AG09319 (cell line): ENCODE measurements around the gene POMT2.

Experiments
- DNase-seq: peaks from one replicate; pipeline ENCODE4 v3.0.0-alpha.2; 2010; ENCODE audit warnings: low read depth; ENCODE audit errors: extremely low read depth
- CTCF ChIP-seq: IDR thresholded peaks from 2 replicates; pipeline ENCODE4 v1.5.1; 2011; ENCODE audit warnings: low read depth, mild to moderate bottlenecking, inconsistent platforms, low read length, moderate library complexity

POMT2 gene

GRCh38 chr14:77240336-77240915, 80.3 kb downstream of the POMT2 start:
- no peak for DNase-seq
- TF ChIP-seq CTCF = no peak

GRCh38 chr14:77239412-77239811, 81.3 kb downstream of the POMT2 start:
- no peak for TF ChIP-seq CTCF
- DNase-seq = no peak

GRCh38 chr14:77238996-77239395, 81.7 kb downstream of the POMT2 start:
- DNase-seq = no peak

GRCh38 chr14:77238356-77238755, 82.3 kb downstream of the POMT2 start:
- no peak for TF ChIP-seq CTCF
- no peak for DNase-seq

More at GRCh38 chr14:77238996-77239395, 81.7 kb downstream of the POMT2 start:
- TF ChIP-seq CTCF = no peak

- DNase-seq = no peak
- TF ChIP-seq CTCF = no peak
Measured at GRCh38 chr14:77236814-77237213, 83.9 kb downstream of the POMT2 start.

GRCh38 chr14:77231721-77232120, 89.0 kb downstream of the POMT2 start:
- no peak for TF ChIP-seq CTCF
- DNase-seq = no peak

GRCh38 chr14:77230914-77231313, 89.8 kb downstream of the POMT2 start:
- no peak for TF ChIP-seq CTCF
- DNase-seq = no peak
